Measurements from ENCODE around the gene STX1B.
"Not testable (repeated sequence)": the region's sequence is repeated elsewhere in the genome, so short reads cannot be mapped to it uniquely, and the experiment has no call there.

Gene STX1B

GRCh38 chr16:31010585-31011325 is at the start of gene STX1B:
Gene STX1B (minus strand): TSS chr16:31010638. CDS start chr16:31010396, 242 bp downstream.
- no peak for DNase-seq (ENCODE audit: low read depth, low spot score)

GRCh38 chr16:31055613-31056012 is 45.2 kb upstream of the STX1B start:
- no peak for DNase-seq (ENCODE audit: low read depth, low spot score)

DNA sequence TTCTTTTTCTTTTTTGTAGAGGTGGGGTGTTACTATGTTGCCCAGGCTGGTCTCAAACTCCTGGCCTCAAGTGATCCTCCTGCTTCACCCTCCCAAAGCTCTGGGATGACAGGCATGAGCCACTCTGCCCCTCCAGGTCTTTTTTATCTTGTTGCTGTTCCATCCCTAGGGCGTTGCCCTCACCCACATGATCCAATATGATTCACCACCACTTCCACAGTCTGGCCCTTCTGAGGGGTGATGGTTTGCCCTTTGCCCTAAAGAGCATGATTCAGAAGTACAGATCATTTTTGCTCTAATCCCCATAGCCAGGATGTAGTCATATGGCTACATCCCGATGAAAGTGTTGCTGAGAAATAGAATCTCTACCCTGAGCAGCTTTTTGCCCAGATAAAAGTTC is 41.7 kb upstream of the STX1B start:
- DNase-seq (ENCODE audit: low read depth, low spot score), result no peak

DNA sequence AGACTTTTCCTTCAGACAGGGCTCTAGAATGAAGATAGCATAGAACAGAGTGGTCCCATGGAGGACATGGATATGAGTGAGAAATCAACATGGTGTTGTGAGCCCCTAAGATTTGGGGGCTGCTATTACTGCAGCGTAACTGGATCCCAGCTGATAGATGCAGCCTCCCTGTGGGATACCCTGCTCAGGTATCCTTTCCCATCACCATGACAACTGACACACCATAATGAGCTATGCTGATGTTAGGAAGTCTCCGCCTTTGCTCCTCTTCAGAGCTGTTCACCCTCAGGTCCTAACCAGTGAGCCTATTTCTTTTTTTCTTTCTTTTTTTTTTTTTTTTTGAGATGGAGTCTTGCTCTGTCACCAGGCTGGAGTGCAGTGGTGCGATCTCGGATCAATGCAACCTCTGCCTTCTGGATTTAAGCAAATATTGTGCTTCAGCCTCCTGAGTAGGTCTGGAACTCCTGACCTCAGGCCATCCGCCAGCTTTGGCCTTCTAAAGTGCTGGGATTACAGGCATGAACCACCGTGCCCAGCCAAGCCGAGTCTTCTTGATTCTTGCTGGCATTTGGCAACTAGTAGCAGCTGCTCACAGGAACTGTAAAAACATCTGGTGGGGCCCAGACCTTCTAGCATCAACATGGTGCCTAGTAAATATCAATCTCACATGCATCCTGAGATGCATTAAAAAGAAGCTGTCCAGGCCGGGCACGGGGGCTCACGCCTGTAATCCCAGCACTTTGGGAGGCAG is 40.0 kb upstream of the STX1B start:
- no peak for DNase-seq (ENCODE audit: low read depth, low spot score)

DNA sequence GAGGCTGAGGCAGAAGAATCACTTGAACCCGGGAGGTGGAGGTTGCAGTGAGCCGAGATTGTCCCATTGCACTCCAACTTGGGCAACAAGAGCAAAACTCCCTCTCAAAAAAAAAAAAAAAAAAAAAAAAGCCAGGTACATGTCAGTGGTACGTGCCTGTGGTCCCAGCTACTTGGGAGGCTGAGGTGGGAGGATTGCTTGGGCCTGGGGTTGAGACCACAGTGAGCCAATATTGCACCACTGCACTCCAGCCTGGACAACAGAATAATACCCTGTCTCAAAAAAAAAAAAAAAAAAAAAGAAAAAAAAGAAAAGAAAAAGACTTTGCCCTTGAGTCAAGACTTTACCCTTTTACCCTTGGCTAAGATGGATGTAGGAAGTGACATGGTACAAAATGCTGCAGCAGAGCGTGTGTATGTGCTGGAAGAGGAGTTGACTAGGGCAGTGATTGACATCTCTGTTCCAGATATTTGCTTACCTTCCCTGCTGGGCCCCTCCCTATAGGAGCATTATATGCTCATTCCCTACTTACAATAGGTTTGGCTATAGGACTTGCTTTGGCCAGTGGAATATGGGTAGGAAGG is 33.6 kb upstream of the STX1B start:
- no peak for DNase-seq (ENCODE audit: low read depth, low spot score)

DNA sequence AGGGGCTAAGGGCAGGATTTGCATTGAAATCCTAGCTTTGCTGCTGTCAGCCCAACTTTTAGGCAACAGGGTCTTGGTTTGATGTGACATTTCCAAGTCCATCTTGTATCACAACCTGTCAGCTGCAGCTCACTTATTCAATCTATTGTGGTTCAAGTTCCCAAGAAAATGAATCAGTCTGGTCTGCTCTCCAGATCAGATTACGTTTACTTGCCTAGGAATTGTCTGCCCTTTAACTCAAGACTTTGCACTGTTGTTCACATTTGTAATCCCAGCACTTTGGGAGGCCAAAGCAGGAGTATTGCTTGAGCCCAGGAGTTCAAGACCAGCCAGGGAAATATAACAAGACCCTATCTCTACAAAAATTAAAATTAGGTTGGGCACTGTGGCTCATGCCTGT is 32.9 kb upstream of the STX1B start:
- no peak for DNase-seq (ENCODE audit: low read depth, low spot score)

GRCh38 chr16:31042866-31043265 is 32.4 kb upstream of the STX1B start:
- no peak for DNase-seq (ENCODE audit: low read depth, low spot score)

- DNase-seq (ENCODE audit: low read depth, low spot score), result no peak
Observed at GRCh38 chr16:31038993-31039392, 28.6 kb upstream of the STX1B start.

GRCh38 chr16:31036691-31037090 is 26.3 kb upstream of the STX1B start:
- no peak for DNase-seq (ENCODE audit: low read depth, low spot score)

DNA sequence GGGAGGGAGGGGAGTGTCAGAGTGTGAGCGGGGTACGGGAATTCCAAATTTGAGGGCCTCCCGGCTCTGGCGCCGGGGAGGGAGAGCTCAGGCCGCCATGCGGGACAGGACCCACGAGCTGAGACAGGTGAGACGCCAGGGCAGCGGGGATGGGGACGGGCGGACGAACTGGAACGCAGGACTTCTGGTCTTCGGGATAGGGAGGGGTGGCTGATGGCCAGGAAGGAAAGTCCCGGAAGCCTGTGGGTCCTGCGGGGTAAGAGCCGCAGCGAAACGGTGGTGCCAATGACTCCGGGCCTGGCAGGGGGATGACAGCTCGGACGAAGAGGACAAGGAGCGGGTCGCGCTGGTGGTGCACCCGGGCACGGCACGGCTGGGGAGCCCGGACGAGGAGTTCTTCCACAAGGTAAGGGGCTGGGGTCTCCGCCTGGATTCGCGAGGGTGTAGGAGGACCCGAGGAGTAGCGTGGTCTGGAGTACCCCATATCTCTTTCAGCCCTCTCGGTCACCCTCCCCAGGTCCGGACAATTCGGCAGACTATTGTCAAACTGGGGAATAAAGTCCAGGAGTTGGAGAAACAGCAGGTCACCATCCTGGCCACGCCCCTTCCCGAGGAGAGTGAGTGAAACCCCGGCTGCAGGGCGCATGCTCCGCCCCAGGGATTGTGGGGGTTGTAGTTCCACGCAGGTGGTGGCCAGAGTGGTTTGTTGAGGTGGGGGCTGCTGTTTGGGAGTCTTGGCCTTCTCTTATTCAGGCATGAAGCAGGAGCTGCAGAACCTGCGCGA is 23.5 kb upstream of the STX1B start:
- no peak for DNase-seq (ENCODE audit: low read depth, low spot score)

GRCh38 chr16:31032736-31033708 is 22.6 kb upstream of the STX1B start, which contains the start of gene STX4:
Gene STX4 (plus strand): TSS chr16:31033558. CDS start chr16:31033806, 248 bp downstream.
- DNase-seq (ENCODE audit: low read depth, low spot score), result peak; percentile 95

GRCh38 chr16:31031276-31031675 is 20.8 kb upstream of the STX1B start:
- no peak for DNase-seq (ENCODE audit: low read depth, low spot score)

DNA sequence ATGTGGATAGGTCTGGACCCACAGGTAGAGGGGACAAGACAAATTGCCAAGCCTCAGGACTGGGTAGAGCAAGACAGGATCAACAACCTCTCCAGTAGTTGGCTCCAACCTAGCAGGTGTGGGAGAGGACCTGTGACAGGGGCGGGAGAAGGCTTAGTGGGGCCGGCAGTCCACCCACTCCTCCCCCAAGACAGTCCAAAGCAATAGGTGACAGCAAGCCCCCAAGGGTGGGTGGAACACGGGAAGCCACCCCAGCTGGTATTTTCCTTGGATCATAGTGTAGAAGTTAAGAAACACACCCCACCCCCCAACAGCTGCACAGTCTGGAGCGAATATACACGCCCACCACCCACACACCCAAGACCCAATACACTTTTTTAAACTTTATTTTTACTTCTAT is 18.8 kb upstream of the STX1B start:
- DNase-seq (ENCODE audit: low read depth, low spot score), result no peak

- no peak for DNase-seq (ENCODE audit: low read depth, low spot score)
Observed at GRCh38 chr16:31025339-31025738, 14.9 kb upstream of the STX1B start.

GRCh38 chr16:31023627-31024226 is 13.3 kb upstream of the STX1B start:
- DNase-seq (ENCODE audit: low read depth, low spot score), result no peak

DNA sequence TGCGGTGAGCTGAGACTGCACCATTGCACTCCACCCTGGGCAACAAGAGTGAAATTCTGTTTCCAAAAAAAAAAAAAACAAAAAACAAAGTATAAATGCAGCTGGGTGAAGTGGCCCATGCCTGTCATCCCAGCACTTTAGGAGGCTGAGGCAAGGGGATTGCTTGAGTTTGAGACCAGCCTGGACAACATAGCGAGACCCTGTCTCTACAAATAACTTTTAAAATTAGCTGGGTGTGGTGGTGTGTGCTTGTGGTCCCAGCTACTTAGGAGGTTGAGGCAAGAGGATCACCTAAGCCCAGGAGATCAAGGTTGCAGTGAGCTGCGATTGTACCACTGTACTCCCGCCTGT is 12.8 kb upstream of the STX1B start:
- no peak for DNase-seq (ENCODE audit: low read depth, low spot score)

DNA sequence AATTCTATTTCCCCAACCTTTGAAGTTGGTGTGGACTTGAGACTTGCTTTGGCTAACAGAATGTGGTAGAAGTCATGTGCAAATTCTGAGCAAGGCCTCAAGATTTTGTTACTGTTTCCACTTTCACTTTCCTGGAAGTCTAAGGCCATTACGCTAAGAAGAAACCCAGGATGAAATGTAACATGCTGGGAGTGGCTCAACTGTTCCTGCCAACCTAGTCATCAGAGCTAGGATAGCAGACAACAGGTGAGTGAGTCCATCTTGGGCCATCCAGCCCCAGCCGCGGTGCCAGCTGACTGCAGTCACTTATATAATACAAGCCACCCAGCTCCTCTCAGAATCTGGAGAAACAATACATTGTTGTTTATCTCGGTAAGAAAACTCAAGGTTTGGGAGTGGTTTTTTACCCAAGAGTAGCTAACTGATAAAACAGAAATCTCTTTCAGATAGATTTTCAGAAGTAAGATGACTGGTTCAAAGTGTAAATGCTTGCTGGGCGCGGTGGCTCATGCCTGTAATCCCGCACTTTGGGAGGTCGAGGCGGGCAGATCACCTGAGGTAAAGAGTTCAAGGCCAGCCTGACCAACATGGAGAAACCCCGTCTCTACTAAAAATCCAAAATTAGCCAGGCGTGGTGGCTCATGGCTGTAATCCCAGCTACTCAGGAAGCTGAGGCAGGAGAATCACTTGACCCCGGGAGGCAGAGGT is 12.3 kb upstream of the STX1B start:
- no peak for DNase-seq (ENCODE audit: low read depth, low spot score)

DNA sequence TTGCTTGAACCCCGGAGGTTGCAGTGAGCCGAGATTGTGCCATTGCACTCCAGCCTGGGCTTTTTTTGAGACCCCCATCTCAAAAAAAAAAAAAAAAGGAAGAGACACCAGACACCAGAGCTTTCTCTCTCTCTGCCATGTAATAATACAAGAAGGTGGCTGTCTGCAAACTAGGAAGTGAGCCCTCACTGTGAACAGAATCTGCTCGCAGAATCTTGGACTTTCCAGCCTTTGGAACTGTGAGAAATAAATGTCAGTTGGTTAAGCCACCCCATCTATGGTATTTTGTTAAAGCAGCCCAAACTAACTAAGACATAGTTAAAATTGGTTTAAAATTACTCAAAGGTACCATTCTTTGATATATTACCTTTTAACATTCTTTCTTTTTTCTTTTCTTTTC is 10.1 kb upstream of the STX1B start:
- no peak for DNase-seq (ENCODE audit: low read depth, low spot score)

- not testable (repeated sequence) for DNase-seq (ENCODE audit: low read depth, low spot score)
Observed at GRCh38 chr16:31017756-31018155, 7.3 kb upstream of the STX1B start.

DNA sequence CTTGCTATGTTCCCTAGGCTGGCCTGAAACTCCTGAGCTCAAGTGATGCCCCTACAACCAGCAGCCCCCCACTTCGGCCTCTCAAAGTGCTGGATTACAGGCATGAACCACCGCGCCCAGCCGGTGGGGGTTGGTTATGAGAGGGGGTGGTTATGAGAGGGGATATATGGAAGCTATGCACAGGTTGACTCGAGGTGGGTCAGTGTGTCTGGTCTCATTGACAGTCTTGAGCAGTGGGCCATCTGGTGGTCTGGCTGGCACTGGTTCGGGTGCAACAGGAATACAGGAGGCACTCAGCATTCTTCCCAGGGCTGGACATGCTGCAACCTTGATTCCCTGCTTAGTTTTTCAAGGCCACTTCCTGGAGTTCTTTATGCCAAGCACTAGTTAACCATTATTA is 5.6 kb upstream of the STX1B start:
- no peak for DNase-seq (ENCODE audit: low read depth, low spot score)
